Measurements from ENCODE around the gene SLC1A2. TPM values are rescaled to one million over a fixed set of nuclear protein-coding genes. Genes with fewer than 3 reads are reported as not detected.

Gene SLC1A2
- total RNA-seq, 1 experiment from 2014 or later = 0.25 TPM

GRCh38 chr11:35344681-35345574 is 74.4 kb downstream of the SLC1A2 start:
- intact Hi-C loops (cut with micrococcal nuclease) = no loop called here
- DNase-seq (ENCODE audit: low read depth, low spot score) (no peak), ATAC-seq (no peak)
- no peaks in the 10 kb centered on the region for H3K36me3 ChIP-seq (ENCODE audit: control insufficient read depth in 1 of 2, insufficient read depth in 2 of 2, low read length in 2 of 2)
- no peak overlapping the region for H3K27ac ChIP-seq (ENCODE audit: low read depth, low read length)
- H2AFZ ChIP-seq (ENCODE audit: low read depth, low read length, poor library complexity, severe bottlenecking) = no peak overlapping the region
- ChIA-PET POLR2A (interaction anchor here (1.2 kb wide), 1 partner anchor 107 kb away, joined by 4 read pairs; no protein-coding TSS in a partner anchor), RAD21 (ENCODE audit: low non-redundant PET in 1 of 2, low total read pairs in 2 of 2, uncharacterized antibody in 2 of 2, unreplicated experiment in 2 of 2) (no interaction called here), CTCF (interaction anchor here (0.6 kb wide), 1 partner anchor 12 kb away, joined by 3 read pairs; no protein-coding TSS in a partner anchor)
- no TSS peak for BruUV-seq (replicated peaks)
- no peaks in the 10 kb centered on the region for H3K9me3 ChIP-seq (ENCODE audit: control insufficient read depth in 1 of 2, insufficient read depth in 1 of 2, low read depth in 1 of 2, low read length in 2 of 2)
- H3K79me2 ChIP-seq (ENCODE audit: insufficient read depth, low read length) = no peaks in the 10 kb centered on the region
- H3K4me1 ChIP-seq (ENCODE audit: control insufficient read depth in 1 of 2, insufficient read depth in 2 of 2, low read length in 2 of 2) = no peaks in the 10 kb centered on the region; a peak in 1 of 4 replicates
- TF ChIP-seq, protein P1, sequence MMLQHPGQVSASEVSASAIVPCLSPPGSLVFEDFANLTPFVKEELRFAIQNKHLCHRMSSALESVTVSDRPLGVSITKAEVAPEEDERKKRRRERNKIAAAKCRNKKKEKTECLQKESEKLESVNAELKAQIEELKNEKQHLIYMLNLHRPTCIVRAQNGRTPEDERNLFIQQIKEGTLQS (IDR thresholded peaks at IDR 0.05) = no peak
- TF ChIP-seq CBX3 (IDR thresholded peaks at IDR 0.05; ENCODE audit: low read depth) = no peak
- no peak for TF ChIP-seq ZFX (IDR thresholded peaks at IDR 0.05)
- no peak for TF ChIP-seq ZBTB33 (IDR thresholded peaks at IDR 0.05; ENCODE audit: extremely low read depth, insufficient replicate concordance, low read length)
- TF ChIP-seq EZH2 (IDR thresholded peaks at IDR 0.05) = no peak
- no peak for TF ChIP-seq TCF7L2 (IDR thresholded peaks at IDR 0.05; ENCODE audit: borderline replicate concordance, extremely low read depth, insufficient read depth, insufficient read length)
- TF ChIP-seq MAX (IDR thresholded peaks at IDR 0.05) = no peak
- TF ChIP-seq POLR2A (IDR thresholded peaks at IDR 0.05; ENCODE audit: borderline replicate concordance, extremely low read depth, insufficient read depth, insufficient read length) = no peak
- no peak for TF ChIP-seq CEBPB (IDR thresholded peaks at IDR 0.05; ENCODE audit: low read depth)
- TF ChIP-seq ELF1 (IDR thresholded peaks at IDR 0.05; ENCODE audit: borderline replicate concordance, low read depth) = no peak
- no peak for TF ChIP-seq RAD21 (IDR thresholded peaks at IDR 0.05; ENCODE audit: low read depth)
- TF ChIP-seq SRF (IDR thresholded peaks at IDR 0.05; ENCODE audit: low read depth) = no peak
- TF ChIP-seq EGR1 (IDR thresholded peaks at IDR 0.05; ENCODE audit: low read depth) = no peak
- TF ChIP-seq FOSL1 (IDR thresholded peaks at IDR 0.05; ENCODE audit: low read depth) = no peak
- no peak for TF ChIP-seq POLR2AphosphoS5 (IDR thresholded peaks at IDR 0.05; ENCODE audit: low read depth, low read length)
- TF ChIP-seq SP1 (IDR thresholded peaks at IDR 0.05; ENCODE audit: low read depth) = no peak
- no peak for TF ChIP-seq REST (IDR thresholded peaks at IDR 0.05; ENCODE audit: low read depth)
- no peak for TF ChIP-seq EZH2phosphoT487 (IDR thresholded peaks at IDR 0.05; ENCODE audit: borderline replicate concordance)
- no peak overlapping the region for H3K4me2 ChIP-seq (ENCODE audit: low read length)
- no peak overlapping the region for H3K9ac ChIP-seq (ENCODE audit: low read length)
- no peaks in the 10 kb centered on the region for H3K27me3 ChIP-seq (ENCODE audit: insufficient read depth, low read length)
- H4K20me1 ChIP-seq (ENCODE audit: insufficient read depth) = no peaks in the 10 kb centered on the region
- no peak overlapping the region for H3K4me3 ChIP-seq (replicated peaks in 1 of 2; ENCODE audit: low read depth in 1 of 2, low read length in 2 of 2)
- H3K9me2 ChIP-seq (ENCODE audit: insufficient read depth) = no peaks in the 10 kb centered on the region

All from HCT116 (cell line).